CD4-positive, alpha-beta memory T cell (primary cell): ENCODE measurements around the gene ZBTB20. TPM values are rescaled to one million over a fixed set of nuclear protein-coding genes. Genes with fewer than 3 reads are reported as not detected.
A peak's percentile ranks its signal among the peaks of the same experiment; 100 is the strongest.

ENCODE experiments used
- CTCF ChIA-PET: fragments of 350-600 bp; sonication (Branson Sonifier 250); formaldehyde crosslinking; loops from one replicate; lab custom pipeline; 2021; ENCODE audit warnings: inconsistent platforms; ENCODE audit not compliant: partially characterized antibody; lab: Charles Lee
- POLR2A ChIA-PET: fragments of 350-600 bp; sonication (Branson Sonifier 250); formaldehyde crosslinking; loops from one replicate; lab custom pipeline; 2021; ENCODE audit not compliant: partially characterized antibody; lab: Charles Lee
- DNase-seq, 5 donors: peaks; one replicate each; pipeline versions ENCODE4 v3.0.0 to v3.0.0-alpha.2; 2020 to 2022; ENCODE audit warnings: mixed read lengths in 1 of 5
- H3K27ac ChIP-seq: one replicate; pipeline ENCODE4 v1.7.0; 2013; ENCODE audit warnings: low read depth, low read length
- H3K27me3 ChIP-seq: 2 replicates; pipeline ENCODE4 v1.7.0; 2013; ENCODE audit warnings: mild to moderate bottlenecking, low read length, moderate library complexity; ENCODE audit not compliant: insufficient read depth
- H3K36me3 ChIP-seq: 2 replicates; pipeline ENCODE4 v1.7.0; 2013; ENCODE audit warnings: mild to moderate bottlenecking, low read length, moderate library complexity; ENCODE audit not compliant: insufficient read depth
- H3K4me1 ChIP-seq: 2 replicates; pipeline ENCODE4 v1.7.0; 2013; ENCODE audit warnings: mild to moderate bottlenecking, low read length, moderate library complexity; ENCODE audit not compliant: insufficient read depth
- H3K4me3 ChIP-seq, 2 donors: one replicate each; pipeline ENCODE4 v1.7.0; 2013; ENCODE audit warnings: low read length in 2 of 2, mild to moderate bottlenecking in 1 of 2
- H3K9me3 ChIP-seq, 2 donors: one replicate each; pipeline ENCODE4 v1.7.0; 2013; ENCODE audit warnings: low read length in 2 of 2, control low read depth in 1 of 2; ENCODE audit not compliant: control insufficient read depth in 1 of 2
- H3K27ac Mint-ChIP-seq, 7 donors: one replicate each; pipeline ENCODE4 v1.8.0; 2020 to 2021; ENCODE audit warnings: mixed read lengths in 7 of 7, mild to moderate bottlenecking in 6 of 7, inconsistent platforms in 3 of 7, moderate library complexity in 3 of 7
- H3K27me3 Mint-ChIP-seq, 2 donors: one replicate each; pipeline ENCODE4 v1.8.0; 2020 to 2021; ENCODE audit warnings: mixed read lengths in 2 of 2
- H3K36me3 Mint-ChIP-seq, 2 donors: one replicate each; pipeline ENCODE4 v1.8.0; 2020 to 2021; ENCODE audit warnings: mixed read lengths in 2 of 2, inconsistent platforms in 1 of 2, mild to moderate bottlenecking in 1 of 2
- H3K4me1 Mint-ChIP-seq, 4 donors: one replicate each; pipeline ENCODE4 v1.8.0; 2020 to 2021; ENCODE audit warnings: mixed read lengths in 4 of 4, mild to moderate bottlenecking in 1 of 4
- H3K4me3 Mint-ChIP-seq, 8 donors: one replicate each; pipeline ENCODE4 v1.8.0; 2020 to 2021; ENCODE audit warnings: mixed read lengths in 8 of 8, mild to moderate bottlenecking in 7 of 8, moderate library complexity in 6 of 8, inconsistent platforms in 3 of 8
- H3K9me3 Mint-ChIP-seq, 8 donors: one replicate each; pipeline ENCODE4 v1.8.0; 2020 to 2021; ENCODE audit warnings: mixed read lengths in 8 of 8, mild to moderate bottlenecking in 5 of 8, inconsistent platforms in 3 of 8, moderate library complexity in 1 of 8
- intact Hi-C: fragments of 100-400 bp; cut with micrococcal nuclease; formaldehyde crosslinking; loops from one replicate; pipeline ENCODE4 v1.15.1; 2023
- polyA plus RNA-seq, 2 donors: library from polyadenylated mRNA; unstranded; fragments of 300-500 nt; fragmentation: Illumina TruSeq; gene quantifications; one replicate each; pipeline ENCODE4 v1.2.3, GENCODE V29; 2021
- total RNA-seq, 2 experiments: library from RNA; stranded (reverse); gene quantifications; one replicate each; pipeline ENCODE4 v1.2.3, GENCODE V29; 2021

The ZBTB20 gene
- total and polyA plus RNA-seq, 4 experiments from 2014 or later = 21.9 to 58.4 (median 41.4) TPM

DNA sequence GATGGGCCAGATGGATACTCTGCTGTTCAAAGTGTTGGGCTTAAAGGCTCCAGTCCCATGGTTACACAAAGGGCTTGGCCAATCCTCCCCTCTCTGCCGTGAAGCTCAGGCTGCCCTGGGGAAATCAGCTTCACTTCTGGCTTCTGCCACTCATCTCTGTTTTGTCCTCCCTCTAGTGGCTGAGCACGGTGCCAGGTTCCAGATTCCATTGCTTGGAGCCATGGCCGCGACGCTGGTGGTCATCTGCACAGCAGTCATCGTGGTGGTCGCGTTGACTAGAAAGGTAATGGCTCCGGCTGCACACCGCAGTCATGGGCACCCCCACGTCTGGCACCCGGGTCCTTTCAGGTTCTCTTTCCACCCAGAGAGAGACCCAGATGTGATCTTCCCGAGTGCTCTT lies 847.7 kb downstream of the ZBTB20 start:
- intact Hi-C loops = loop anchor here (1.0 to 10.0 kb wide), 3 partner anchors 147 to 1485 kb away; partner anchors contain the start of genes ATP6V1A and NAA50
- DNase-seq = peak in 2 of 5 donors; percentile 28
- Mint-ChIP-seq H3K4me1 (peaks cover 31 to 56% (median 42%) of the 10 kb centered on the region in 4 donors), H3K9me3 (peaks cover 0 to 2% (median 0%) of the 10 kb centered on the region in 8 donors), H3K4me3 (peak overlapping the region; percentile 59 to 77 (median 68)), H3K27me3 (no peaks in the 10 kb centered on the region), H3K36me3 (peaks cover 0 to 7% of the 10 kb centered on the region in 2 donors), H3K27ac (peak overlapping the region in 6 of 7 donors; percentile 32 to 90 (median 76))
- Histone ChIP-seq H3K4me1 (peaks cover 38% of the 10 kb centered on the region), H3K27ac (peak overlapping the region; percentile 29), H3K4me3 (peak overlapping the region in 1 of 2 donors; percentile 9), H3K36me3 (no peaks in the 10 kb centered on the region), H3K9me3 (no peaks in the 10 kb centered on the region), H3K27me3 (no peaks in the 10 kb centered on the region)
- ChIA-PET POLR2A (interaction anchor here (0.5 to 12.8 kb wide), 9 partner anchors 8 to 83 kb away, joined by 3 to 309 read pairs (median 7); no protein-coding TSS in a partner anchor), CTCF (interaction anchor here (0.6 to 5.4 kb wide), 25 partner anchors 8 to 147 kb away, joined by 3 to 57 read pairs (median 5); partner anchors contain the start of gene TIGIT)

DNA sequence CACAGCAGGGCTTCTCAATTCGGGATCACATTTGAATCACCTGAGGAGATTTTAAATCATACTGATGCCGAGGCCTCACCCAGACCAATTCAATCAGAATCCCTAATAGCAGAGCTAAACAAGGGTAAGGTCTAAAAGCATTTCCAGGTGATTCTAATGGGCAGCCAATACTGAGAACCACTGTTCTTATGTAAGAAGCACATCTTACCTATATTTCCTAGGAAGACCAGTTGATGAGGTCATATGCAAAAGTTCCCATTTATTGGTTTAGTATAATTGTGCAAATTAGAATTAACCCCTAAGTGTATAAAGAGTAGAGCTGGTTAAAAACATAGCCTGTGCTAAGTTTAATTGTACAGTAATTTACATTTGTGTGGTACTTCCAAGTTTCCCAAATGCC lies 851.1 kb downstream of the ZBTB20 start:
- Histone ChIP-seq H3K27me3 (no peaks in the 10 kb centered on the region), H3K9me3 (no peaks in the 10 kb centered on the region), H3K4me3 (peak overlapping the region; percentile 12 to 39), H3K4me1 (peaks cover 56% of the 10 kb centered on the region), H3K27ac (peak overlapping the region; percentile 76), H3K36me3 (no peaks in the 10 kb centered on the region)
- H3K27me3 Mint-ChIP-seq = no peaks in the 10 kb centered on the region
- ChIA-PET CTCF (interaction anchor here (0.6 to 11.3 kb wide), 9 partner anchors 13 to 144 kb away, joined by 3 to 153 read pairs (median 14); no protein-coding TSS in a partner anchor), POLR2A (interaction anchor here (1.1 to 12.8 kb wide), 8 partner anchors 9 to 80 kb away, joined by 3 to 309 read pairs (median 14); no protein-coding TSS in a partner anchor)
- peaks cover 38 to 75% (median 59%) of the 10 kb centered on the region in 4 donors for H3K4me1 Mint-ChIP-seq
- peak overlapping the region; percentile 10 to 97 (median 66) for H3K27ac Mint-ChIP-seq
- H3K4me3 Mint-ChIP-seq = peak overlapping the region; percentile 69 to 92 (median 82)
- peaks cover 0 to 2% (median 0%) of the 10 kb centered on the region in 8 donors for H3K9me3 Mint-ChIP-seq
- no peak for DNase-seq
- peaks cover 0 to 2% of the 10 kb centered on the region in 2 donors for H3K36me3 Mint-ChIP-seq
- intact Hi-C loops = loop anchor here (10.0 kb wide), 2 partner anchors 551 to 1489 kb away; partner anchors contain the start of genes ATP6V1A and NAA50

DNA sequence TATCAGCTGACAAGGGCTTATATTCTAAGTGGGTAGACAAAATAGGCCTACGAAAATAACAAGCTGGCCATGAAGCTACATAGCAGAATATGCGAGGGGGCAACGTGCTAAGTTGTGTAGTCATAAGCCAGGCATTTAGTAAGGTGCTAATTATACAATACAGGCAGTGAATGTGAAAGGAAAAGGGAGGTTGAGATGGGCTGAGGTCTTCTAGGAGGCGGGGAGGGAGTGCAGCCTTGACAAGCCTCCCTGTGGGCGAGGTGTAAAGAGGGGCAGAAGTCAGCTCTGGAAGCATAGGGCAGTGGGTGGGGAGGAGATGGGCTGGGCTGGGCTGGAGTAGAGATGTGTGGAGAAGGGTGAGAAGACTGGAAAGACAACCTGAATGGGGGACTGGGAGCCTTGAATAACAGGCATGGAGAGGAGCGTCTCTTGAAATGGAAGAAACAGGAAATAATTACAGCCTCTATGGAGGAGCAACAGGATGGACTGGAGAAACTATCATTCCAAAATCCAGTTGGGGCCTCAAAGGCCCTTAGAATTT lies 852.1 kb downstream of the ZBTB20 start:
- H3K27ac ChIP-seq = peak overlapping the region; percentile 76
- intact Hi-C loops = loop anchor here (10.0 kb wide), 2 partner anchors 550 to 1490 kb away; partner anchors contain the start of genes ATP6V1A and NAA50
- POLR2A ChIA-PET = interaction anchor here (1.1 to 12.8 kb wide), 8 partner anchors 8 to 79 kb away, joined by 3 to 309 read pairs (median 14); no protein-coding TSS in a partner anchor

DNA sequence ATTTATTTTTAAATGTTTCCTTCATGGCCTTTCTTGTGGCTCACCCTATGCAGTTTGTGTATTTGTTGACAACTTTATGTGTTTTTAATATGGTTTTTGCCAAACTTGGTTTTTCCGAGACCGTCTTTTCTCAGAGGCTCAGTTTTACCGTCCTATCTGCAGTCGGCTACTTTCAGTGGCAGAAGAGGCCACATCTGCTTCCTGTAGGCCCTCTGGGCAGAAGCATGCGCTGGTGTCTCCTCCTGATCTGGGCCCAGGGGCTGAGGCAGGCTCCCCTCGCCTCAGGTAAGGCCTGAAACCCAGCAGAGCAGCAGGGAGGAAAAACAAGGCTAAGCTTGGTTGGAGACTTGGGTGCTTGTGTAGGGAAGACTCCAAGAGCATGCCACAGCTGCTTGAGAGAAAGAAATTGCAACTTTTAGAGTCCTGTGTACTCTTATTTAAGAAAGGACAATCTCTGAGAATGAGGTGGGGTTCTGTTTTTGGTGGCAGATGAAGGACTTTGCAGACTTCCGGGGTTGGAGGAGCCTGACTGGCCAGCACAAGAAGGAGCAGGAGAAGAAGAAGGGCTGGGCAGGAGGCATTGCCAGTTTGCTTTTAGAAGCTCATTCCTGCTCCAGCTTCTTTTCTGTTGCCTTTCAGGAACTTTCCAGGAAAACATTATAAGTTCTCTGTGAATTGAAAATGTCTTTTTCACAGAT lies 853.1 kb downstream of the ZBTB20 start, which contains the start of gene TIGIT:
Gene TIGIT (plus strand): TSS at position 191 of the 698 bp plus-strand sequence. CDS start 34 bp downstream, at position 225.
- DNase-seq = no peak
- ChIA-PET POLR2A (interaction anchor here (0.9 to 12.8 kb wide), 11 partner anchors 9 to 238 kb away, joined by 3 to 309 read pairs (median 5); no protein-coding TSS in a partner anchor), CTCF (interaction anchor here (0.6 to 11.3 kb wide), 14 partner anchors 7 to 143 kb away, joined by 3 to 153 read pairs (median 38); no protein-coding TSS in a partner anchor)
- Mint-ChIP-seq H3K4me3 (peak within 1 kb of the TSS; percentile 70 to 92 (median 82)), H3K9me3 (peaks cover 0 to 5% (median 0%) of the 10 kb centered on the region in 8 donors), H3K36me3 (no peaks in the 10 kb centered on the region), H3K4me1 (peaks cover 32 to 68% (median 52%) of the 10 kb centered on the region in 4 donors), H3K27me3 (no peaks in the 10 kb centered on the region), H3K27ac (peak within 1 kb of the TSS; percentile 82 to 97 (median 93))
- intact Hi-C loops = loop anchor here (10.0 kb wide), 2 partner anchors 549 to 1491 kb away; partner anchors contain the start of genes ATP6V1A and NAA50
- peaks cover 50% of the 10 kb centered on the region for H3K4me1 ChIP-seq
- peak within 1 kb of the TSS; percentile 76 for H3K27ac ChIP-seq
- H3K4me3 ChIP-seq = peak within 1 kb of the TSS; percentile 26 to 33
- H3K9me3 ChIP-seq = no peaks in the 10 kb centered on the region
- no peaks in the 10 kb centered on the region for H3K27me3 ChIP-seq
- no peaks in the 10 kb centered on the region for H3K36me3 ChIP-seq

More for the DNA sequence above, 852.1 kb downstream of the ZBTB20 start:
- Histone ChIP-seq H3K9me3 (no peaks in the 10 kb centered on the region), H3K4me3 (peak overlapping the region; percentile 26 to 33), H3K4me1 (peaks cover 59% of the 10 kb centered on the region), H3K36me3 (no peaks in the 10 kb centered on the region), H3K27me3 (no peaks in the 10 kb centered on the region)
- DNase-seq = peak in 1 of 5 donors; percentile 15
- Mint-ChIP-seq H3K27me3 (no peaks in the 10 kb centered on the region), H3K4me3 (peak overlapping the region; percentile 70 to 92 (median 82)), H3K36me3 (peaks cover 0 to under 1% of the 10 kb centered on the region in 2 donors), H3K27ac (peak overlapping the region; percentile 81 to 97 (median 86)), H3K9me3 (peaks cover 0 to 5% (median 0%) of the 10 kb centered on the region in 8 donors), H3K4me1 (peaks cover 39 to 76% (median 59%) of the 10 kb centered on the region in 4 donors)
- CTCF ChIA-PET = interaction anchor here (1.2 to 11.3 kb wide), 9 partner anchors 9 to 139 kb away, joined by 4 to 153 read pairs (median 48); no protein-coding TSS in a partner anchor

DNA sequence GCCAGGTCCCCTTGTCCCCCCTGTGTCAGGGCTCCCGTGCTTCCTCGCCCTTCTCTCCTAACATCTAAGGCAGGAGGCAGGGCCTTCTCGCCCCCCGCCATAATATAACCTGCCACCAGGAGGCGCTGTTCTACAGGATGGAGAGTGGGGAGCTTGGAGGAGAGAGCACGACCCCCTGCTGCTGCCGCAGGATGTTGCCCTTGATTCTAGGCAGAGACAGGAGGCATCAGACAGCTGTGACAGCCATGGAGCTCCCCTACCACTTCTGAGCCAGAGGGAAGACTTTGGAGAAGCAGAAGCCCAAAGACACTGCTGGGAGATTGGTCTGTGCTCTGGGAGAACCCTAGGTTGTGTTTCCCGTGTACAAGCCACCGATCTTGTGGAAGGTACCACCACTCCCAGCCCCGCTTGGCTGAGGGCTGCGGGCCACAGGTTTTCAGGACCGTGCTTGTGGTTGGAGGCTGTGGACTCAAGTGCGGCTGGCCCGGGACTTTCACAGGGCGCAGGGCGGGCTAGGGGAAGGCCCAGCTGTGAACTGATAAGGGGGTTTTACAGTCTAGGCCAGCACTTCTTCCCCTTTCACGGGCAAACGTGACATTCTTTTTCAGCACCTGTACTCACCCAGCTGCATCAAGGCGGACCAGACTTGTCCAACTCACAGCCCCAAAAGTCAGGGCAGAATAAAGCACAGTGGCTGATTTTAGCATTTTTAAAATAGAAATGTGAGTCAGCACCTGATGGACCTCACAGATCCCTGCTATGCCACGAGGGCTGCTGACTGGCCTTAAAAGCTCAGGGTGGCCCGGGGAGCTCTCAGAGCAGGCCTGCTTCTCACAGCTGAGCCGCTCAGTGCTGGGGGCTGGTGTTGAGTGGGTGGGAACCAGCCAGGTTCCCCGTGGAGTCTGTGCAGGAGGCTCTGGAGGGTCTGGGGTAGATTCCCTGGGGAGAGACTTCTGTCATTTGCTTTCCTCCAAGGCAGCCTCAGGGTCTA lies 855.9 kb downstream of the ZBTB20 start:
- Histone ChIP-seq H3K36me3 (no peaks in the 10 kb centered on the region), H3K4me1 (peaks cover 49% of the 10 kb centered on the region), H3K27me3 (no peaks in the 10 kb centered on the region), H3K9me3 (no peaks in the 10 kb centered on the region), H3K4me3 (peak overlapping the region; percentile 38 to 42), H3K27ac (peak overlapping the region; percentile 76)
- no peaks in the 10 kb centered on the region for H3K36me3 Mint-ChIP-seq
- peaks cover 0 to 5% (median 0%) of the 10 kb centered on the region in 8 donors for H3K9me3 Mint-ChIP-seq
- peaks cover 27 to 56% (median 43%) of the 10 kb centered on the region in 4 donors for H3K4me1 Mint-ChIP-seq
- POLR2A ChIA-PET = interaction anchor here (0.7 to 12.8 kb wide), 22 partner anchors 9 to 235 kb away, joined by 3 to 309 read pairs (median 4); partner anchors contain the start of gene CCDC191
- CTCF ChIA-PET = interaction anchor here (0.6 to 11.3 kb wide), 53 partner anchors 9 to 810 kb away, joined by 3 to 153 read pairs (median 6); partner anchors contain the start of genes CCDC191, DRD3, QTRT2 and ZNF80
- no peaks in the 10 kb centered on the region for H3K27me3 Mint-ChIP-seq
- H3K4me3 Mint-ChIP-seq = peak overlapping the region; percentile 79 to 91 (median 86)
- peak; percentile 85 to 93 (median 87) for DNase-seq
- H3K27ac Mint-ChIP-seq = peak overlapping the region; percentile 90 to 97 (median 95)
- intact Hi-C loops = loop anchor here (1.0 to 10.0 kb wide), 8 partner anchors 18 to 1494 kb away; partner anchors contain the start of genes ATP6V1A and NAA50
